AG04449 (cell line): ENCODE results near the gene ATP5PB.

ENCODE experiments used
- CTCF ChIA-PET: fragments of 350-600 bp; formaldehyde crosslinking; extraction: SDS; loops from one replicate; lab custom pipeline; 2021; ENCODE audit warnings: antibody characterized with exemption; lab: Yijun Ruan, JAX
- POLR2A ChIA-PET: fragments of 400-600, 350-600 bp; formaldehyde crosslinking; extraction: SDS; loops from one replicate; lab custom pipeline; 2020; ENCODE audit warnings: antibody characterized with exemption, inconsistent platforms; lab: Yijun Ruan, JAX
- DNase-seq: peaks from one replicate; pipeline ENCODE4 v3.0.0-alpha.2; 2010; ENCODE audit warnings: low read depth, low spot score
- H3K4me3 ChIP-seq: 2 replicates; pipeline ENCODE4 v1.5.1; 2011; ENCODE audit warnings: low read depth, mild to moderate bottlenecking, control low read depth, low read length
- CTCF ChIP-seq: IDR thresholded peaks from one replicate; pipeline ENCODE4 v1.5.1; 2011; ENCODE audit warnings: mild to moderate bottlenecking, moderate library complexity, low read length, control low read depth, inconsistent platforms; ENCODE audit not compliant: insufficient read depth; ENCODE audit errors: missing control alignments

Gene ATP5PB

GRCh38 chr1:111467865-111468716, 18.8 kb downstream of the ATP5PB start:
- H3K4me3 ChIP-seq: no peak overlapping the region
- POLR2A ChIA-PET: no interaction called here
- CTCF ChIA-PET: interaction anchor here (0.9 kb wide), 1 partner anchor 14 kb away, joined by 4 read pairs; no protein-coding TSS in a partner anchor
- no peak for TF ChIP-seq CTCF
- DNase-seq: no peak

- DNase-seq: no peak
- TF ChIP-seq CTCF: no peak
- ChIA-PET POLR2A (no interaction called here), CTCF (interaction anchor here (0.9 kb wide), 1 partner anchor 13 kb away, joined by 4 read pairs; no protein-coding TSS in a partner anchor)
- no peak overlapping the region for H3K4me3 ChIP-seq
These were observed 19.4 kb downstream of the ATP5PB start for GRCh38 chr1:111468717-111469100.

- CTCF ChIA-PET: no interaction called here
- no peak for TF ChIP-seq CTCF
- POLR2A ChIA-PET: no interaction called here
- DNase-seq: no peak
- H3K4me3 ChIP-seq: no peak overlapping the region
These were observed 20.3 kb downstream of the ATP5PB start for GRCh38 chr1:111469539-111469938.

- no peak for TF ChIP-seq CTCF
- H3K4me3 ChIP-seq: no peak overlapping the region
- DNase-seq: no peak
- POLR2A ChIA-PET: no interaction called here
- CTCF ChIA-PET: interaction anchor here (0.5 kb wide), 1 partner anchor 8 kb away, joined by 3 read pairs; no protein-coding TSS in a partner anchor
These were observed 21.3 kb downstream of the ATP5PB start for GRCh38 chr1:111470596-111470995.

- TF ChIP-seq CTCF: no peak
- CTCF ChIA-PET: interaction anchor here (0.5 to 2.0 kb wide), 3 partner anchors 8 to 21 kb away, joined by 3 to 12 read pairs (median 4); no protein-coding TSS in a partner anchor
- H3K4me3 ChIP-seq: no peak overlapping the region
- POLR2A ChIA-PET: no interaction called here
- no peak for DNase-seq
These were observed 21.7 kb downstream of the ATP5PB start for GRCh38 chr1:111471012-111471411.

- no peak for TF ChIP-seq CTCF
- H3K4me3 ChIP-seq: no peak overlapping the region
- CTCF ChIA-PET: interaction anchor here (0.9 to 2.0 kb wide), 2 partner anchors 10 to 21 kb away, joined by 4 to 12 read pairs; no protein-coding TSS in a partner anchor
- POLR2A ChIA-PET: no interaction called here
- DNase-seq: no peak
These were observed 22.3 kb downstream of the ATP5PB start for GRCh38 chr1:111471538-111471937.
